Fibroblast of lung (primary cell): ENCODE results near the gene ZNF831.

Source experiments
- EZH2 ChIP-seq: IDR thresholded peaks from 2 replicates; pipeline ENCODE4 v1.5.1; 2012; ENCODE audit warnings: low read length, control low read depth, mild to moderate bottlenecking; ENCODE audit errors: missing control alignments
- TF ChIP-seq, protein P1 (sequence below), 2 donors: IDR thresholded peaks in 1 of 2; conservative IDR thresholded peaks in 1 of 2; 1 replicate in 1 of 2; 2 replicates in 1 of 2; pipeline ENCODE4 v1.5.1; 2011 to 2012; ENCODE audit warnings: low read length in 2 of 2, control low read depth in 1 of 2, inconsistent platforms in 1 of 2, low read depth in 1 of 2, mild to moderate bottlenecking in 1 of 2

DNA sequence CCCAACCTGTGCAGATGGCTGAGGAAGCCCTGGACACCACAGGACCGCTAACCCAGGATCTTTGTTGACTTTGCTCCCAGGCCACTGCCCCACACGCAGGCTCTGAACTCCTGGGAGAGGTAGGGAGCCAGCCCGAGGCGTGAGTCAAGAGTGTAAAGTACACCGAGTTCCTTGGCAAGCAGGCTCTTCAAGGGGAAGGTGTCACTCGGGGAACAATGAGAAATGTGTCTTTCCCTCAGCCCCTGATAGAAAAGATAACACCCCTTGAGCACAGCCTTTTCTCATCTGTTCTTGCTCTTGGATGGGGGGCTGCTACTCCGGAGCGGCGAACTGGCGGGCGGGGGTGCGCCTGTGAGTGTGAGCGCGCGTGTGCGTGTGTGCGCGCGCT, 136.3 kb downstream of the ZNF831 start:
- no peak for TF ChIP-seq EZH2
- TF ChIP-seq, protein P1, sequence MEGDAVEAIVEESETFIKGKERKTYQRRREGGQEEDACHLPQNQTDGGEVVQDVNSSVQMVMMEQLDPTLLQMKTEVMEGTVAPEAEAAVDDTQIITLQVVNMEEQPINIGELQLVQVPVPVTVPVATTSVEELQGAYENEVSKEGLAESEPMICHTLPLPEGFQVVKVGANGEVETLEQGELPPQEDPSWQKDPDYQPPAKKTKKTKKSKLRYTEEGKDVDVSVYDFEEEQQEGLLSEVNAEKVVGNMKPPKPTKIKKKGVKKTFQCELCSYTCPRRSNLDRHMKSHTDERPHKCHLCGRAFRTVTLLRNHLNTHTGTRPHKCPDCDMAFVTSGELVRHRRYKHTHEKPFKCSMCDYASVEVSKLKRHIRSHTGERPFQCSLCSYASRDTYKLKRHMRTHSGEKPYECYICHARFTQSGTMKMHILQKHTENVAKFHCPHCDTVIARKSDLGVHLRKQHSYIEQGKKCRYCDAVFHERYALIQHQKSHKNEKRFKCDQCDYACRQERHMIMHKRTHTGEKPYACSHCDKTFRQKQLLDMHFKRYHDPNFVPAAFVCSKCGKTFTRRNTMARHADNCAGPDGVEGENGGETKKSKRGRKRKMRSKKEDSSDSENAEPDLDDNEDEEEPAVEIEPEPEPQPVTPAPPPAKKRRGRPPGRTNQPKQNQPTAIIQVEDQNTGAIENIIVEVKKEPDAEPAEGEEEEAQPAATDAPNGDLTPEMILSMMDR (conservative IDR thresholded peaks at IDR 0.05 in 1 of 2, IDR thresholded peaks at IDR 0.05 in 1 of 2; ENCODE audit: low read depth in 1 of 2, low read length in 2 of 2), result no peak
